ENCODE measurements around the gene DYNC2I2. TPM values are rescaled to one million over a fixed set of nuclear protein-coding genes. Genes with fewer than 3 reads are reported as not detected.

The DYNC2I2 gene
- polyA plus RNA-seq, 1 of the 3 experiments (the other 2 are of a cell fraction) = 73.7 TPM

GRCh38 chr9:128634111-128634510, 22.5 kb downstream of the DYNC2I2 start (continued):
- TF ChIP-seq GABPA (IDR thresholded peaks at IDR 0.05; ENCODE audit: low read depth) (no peak), MXI1 (IDR thresholded peaks at IDR 0.05; ENCODE audit: low read depth, low read length) (no peak)

- H3K27me3 ChIP-seq (ENCODE audit: insufficient read depth) = no peaks in the 10 kb centered on the region
- peaks cover 38% of the 10 kb centered on the region for H3F3A ChIP-seq (replicated peaks; ENCODE audit: insufficient read depth)
- peaks cover 8% of the 10 kb centered on the region; the same call in 1 of the 2 replicates for H3K79me2 ChIP-seq (ENCODE audit: insufficient read depth)
- ChIA-PET CTCF (interaction anchor here (0.6 to 2.2 kb wide), 2 partner anchors 195 to 260 kb away, joined by 3 to 7 read pairs; no protein-coding TSS in a partner anchor), POLR2A (no interaction called here)
- H4K20me1 ChIP-seq (ENCODE audit: insufficient read depth) = no peaks in the 10 kb centered on the region
- peaks cover 14 to 24% of the 10 kb centered on the region in 2 experiments; a peak in 3 of 4 replicates for H3K4me1 ChIP-seq (ENCODE audit: control insufficient read depth in 1 of 2, insufficient read depth in 2 of 2, low read depth in 1 of 2, low read length in 1 of 2)
- no peaks in the 10 kb centered on the region for H3K9me2 ChIP-seq
- TF ChIP-seq CHD2 (IDR thresholded peaks at IDR 0.05; ENCODE audit: low read length, partially characterized antibody) (no peak), TCF12 (IDR thresholded peaks at IDR 0.05) (no peak), SIN3A (IDR thresholded peaks at IDR 0.05; ENCODE audit: borderline replicate concordance, low read depth, low read length) (no peak), GABPA (IDR thresholded peaks at IDR 0.05; ENCODE audit: low read depth) (no peak), POLR2AphosphoS5 (IDR thresholded peaks at IDR 0.05; ENCODE audit: low read depth, low read length) (no peak), REST (IDR thresholded peaks at IDR 0.05; ENCODE audit: low read depth, low read length) (no peak), ZBTB33 (IDR thresholded peaks at IDR 0.05; ENCODE audit: borderline replicate concordance, low read depth) (no peak), JUND (IDR thresholded peaks at IDR 0.05) (no peak), RXRA (IDR thresholded peaks at IDR 0.05; ENCODE audit: borderline replicate concordance, low read depth) (no peak), PBX3 (IDR thresholded peaks at IDR 0.05) (no peak), ELF1 (IDR thresholded peaks at IDR 0.05) (no peak), SMC3 (IDR thresholded peaks at IDR 0.05; ENCODE audit: low read depth, low read length) (no peak), MAX (IDR thresholded peaks at IDR 0.05; ENCODE audit: low read depth) (no peak)
- peak; percentile 15 for DNase-seq
- 94% methylated on average over 6 of the region's 11 CpGs for WGBS (ENCODE audit: low lambda C conversion rate)
- H3K4me3 ChIP-seq (ENCODE audit: low read depth in 2 of 2, low read length in 1 of 2) = no peak overlapping the region
- H3K27ac ChIP-seq (ENCODE audit: low read depth in 2 of 2, low read length in 1 of 2) = no peak overlapping the region
- H3K9ac ChIP-seq = no peak overlapping the region
- no peak overlapping the region for H3K4me2 ChIP-seq
- no peaks in the 10 kb centered on the region for H3K9me3 ChIP-seq
- no peak overlapping the region for H2AFZ ChIP-seq (ENCODE audit: low read depth)
- H3K36me3 ChIP-seq (replicated peaks in 1 of 2; ENCODE audit: control insufficient read depth in 1 of 2, insufficient read depth in 2 of 2, low read length in 1 of 2) = peaks cover 19 to 49% of the 10 kb centered on the region in 2 experiments
Observed at GRCh38 chr9:128633601-128634000, 23.0 kb downstream of the DYNC2I2 start.

Data from SK-N-SH (cell line).